A549 treated with Hydrocortisone at 1 μM for 4 hours (cell line): ENCODE measurements around the gene ZNF394. TPM values are rescaled to one million over a fixed set of nuclear protein-coding genes. Genes with fewer than 3 reads are reported as not detected.

Source experiments
- total RNA-seq: library from RNA; stranded (reverse); fragments of 200-300 nt; extraction: Qiagen RNA extraction; gene quantifications from 5 replicates; pipeline ENCODE4 v1.2.3, GENCODE V29; 2022

ZNF394 gene
- total RNA-seq: 15.7 to 18.2 TPM (median 17.3 TPM) in 5 replicates

DNA sequence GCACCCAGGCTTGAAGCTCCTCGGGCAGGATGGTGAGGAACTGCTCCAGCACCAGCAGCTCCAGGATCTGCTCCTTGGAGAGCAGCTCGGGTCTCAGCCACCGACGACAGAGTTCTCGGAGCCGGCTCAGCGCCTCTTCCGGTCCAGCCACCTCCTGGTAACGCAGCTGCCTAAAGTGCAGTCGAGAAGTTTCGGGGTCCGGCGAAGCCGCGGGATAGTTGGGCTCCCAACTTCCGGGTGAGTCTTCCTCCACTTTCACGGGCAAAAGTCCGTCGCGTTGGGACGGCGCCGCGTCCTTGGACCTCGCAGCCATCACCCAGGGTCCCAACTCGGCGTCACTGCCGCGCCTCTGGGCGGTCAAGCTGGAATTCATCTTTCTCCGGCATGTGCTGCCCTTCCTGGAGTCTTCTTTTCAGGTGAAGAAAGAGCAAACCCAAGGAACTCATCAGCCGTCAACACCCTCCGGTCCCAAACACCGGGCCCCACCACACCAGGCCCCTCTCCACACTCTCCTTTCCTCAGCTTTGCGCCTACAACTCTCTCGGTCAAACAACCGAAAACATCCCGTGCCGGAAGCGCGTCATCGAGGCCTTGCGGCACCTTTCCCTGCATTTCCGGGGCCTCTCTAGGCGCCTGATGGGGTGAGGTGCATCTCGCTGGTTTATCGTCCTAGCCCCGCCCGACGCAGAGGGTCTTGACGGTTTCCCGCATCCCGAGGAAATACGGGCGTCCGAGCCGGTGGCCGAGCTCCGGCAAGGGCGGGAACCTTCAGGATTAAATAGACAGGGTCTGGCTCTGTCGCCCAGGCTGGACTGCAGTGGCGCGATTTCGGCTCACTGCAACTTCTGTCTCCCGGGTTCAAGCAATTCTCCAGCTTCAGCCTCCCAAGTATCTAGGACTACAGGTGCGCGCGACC is at the start of gene ZNF394:
Gene ZNF394, minus strand, starts transcription at position 561 of the 916 bp plus-strand sequence. Its CDS starts 188 bp downstream, at position 373.

DNA sequence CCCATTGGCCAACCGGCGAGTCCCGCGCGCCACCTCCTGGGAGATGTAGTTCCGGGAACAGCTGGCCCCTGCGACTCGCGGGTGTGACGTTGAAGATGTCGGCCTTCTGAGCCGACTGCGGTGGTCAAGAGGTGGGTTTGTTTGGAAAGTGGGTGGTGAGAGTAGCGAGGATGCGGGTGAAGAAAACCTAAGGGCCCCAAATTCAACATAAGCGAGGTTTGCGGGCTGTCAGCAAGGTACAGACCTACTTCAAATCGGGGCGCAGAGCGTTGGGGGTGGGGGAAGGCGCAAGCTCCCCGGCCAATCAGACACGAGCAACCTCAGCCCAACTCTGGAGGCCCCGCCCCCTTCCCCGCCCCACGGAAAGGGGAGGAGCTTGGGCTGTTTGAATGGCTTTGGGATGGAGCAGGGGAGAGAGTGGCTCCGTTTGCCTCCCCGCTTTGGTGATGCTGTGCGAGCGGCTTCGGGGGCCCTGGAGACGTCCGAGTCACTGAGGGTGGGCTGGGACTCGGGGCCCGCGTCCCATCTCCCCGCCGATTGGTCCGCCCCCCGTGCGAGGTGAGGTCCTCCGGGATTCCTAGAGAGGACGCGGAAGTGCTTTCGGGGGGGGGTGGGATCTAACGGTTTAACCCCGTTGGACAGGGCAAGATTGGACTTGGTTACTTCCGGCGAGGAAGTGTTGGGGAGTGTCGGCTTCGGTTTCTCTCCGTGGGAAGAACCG is 4.7 kb upstream of the ZNF394 start, which contains the start of gene ZKSCAN5:
Gene ZKSCAN5, plus strand, starts transcription at position 60 of the 721 bp plus-strand sequence. CDS start 1,383 bp downstream, outside the sequence.

DNA sequence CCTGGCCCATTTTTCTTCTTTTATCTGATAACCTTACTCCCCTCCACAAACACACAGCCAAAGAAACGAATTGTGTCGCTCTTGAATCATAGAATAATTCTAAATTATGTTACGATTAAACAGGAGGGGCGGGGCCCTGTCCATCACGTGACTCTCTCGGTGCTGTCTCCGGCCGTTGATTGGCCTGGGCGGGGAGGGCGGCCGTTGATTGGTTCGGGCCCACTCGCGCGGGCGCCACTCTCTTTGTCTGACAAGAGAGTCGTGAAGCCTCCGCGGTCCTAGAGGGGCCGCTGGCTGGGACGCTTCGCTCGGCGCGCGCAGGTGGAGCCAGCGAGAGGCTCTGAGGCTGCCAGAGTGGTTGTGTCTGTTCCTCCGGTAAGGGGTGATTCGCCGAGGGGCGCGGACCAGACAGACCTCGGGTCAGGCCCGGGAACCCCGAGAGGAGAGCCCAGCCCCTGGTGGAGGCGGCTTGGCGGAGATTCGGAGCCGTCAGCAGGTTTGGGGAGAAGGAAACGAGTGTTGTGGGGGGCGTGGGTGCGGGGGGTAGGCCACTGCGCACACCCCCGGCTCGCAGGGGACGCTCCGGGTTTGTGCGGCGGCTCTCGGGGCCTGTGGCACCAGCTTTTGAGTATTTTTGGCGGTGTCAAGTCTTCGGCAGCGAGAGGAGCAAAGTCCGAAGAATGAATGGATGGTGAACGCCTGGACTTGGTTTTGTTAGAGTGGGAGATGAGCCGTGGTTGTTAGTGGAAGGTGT is 27.3 kb downstream of the ZNF394 start, which contains the start of gene ZNF789:
Gene ZNF789, plus strand, starts transcription at position 330 of the 754 bp plus-strand sequence. CDS start 3,567 bp downstream, outside the sequence.

Other genes with a start within 250 kb of the ZNF394 start
- 0.24 to 0.41 TPM (median 0.35 TPM) in 5 replicates for gene MYH16, start 227.4 kb downstream of the ZNF394 start, total RNA-seq
- 117 to 137 TPM (median 126 TPM) in 5 replicates for gene ARPC1A, start 174.4 kb downstream of the ZNF394 start, total RNA-seq
- gene ARPC1B, start 125.6 kb downstream of the ZNF394 start, total RNA-seq: 263 to 311 TPM (median 280 TPM) in 5 replicates
- gene PDAP1, start 91.7 kb downstream of the ZNF394 start, total RNA-seq: 171 to 212 TPM (median 180 TPM) in 5 replicates
- gene BUD31, start 91.3 kb downstream of the ZNF394 start, total RNA-seq: 117 to 155 TPM (median 139 TPM) in 5 replicates
- gene PTCD1, start 61.5 kb downstream of the ZNF394 start, total RNA-seq: 5.8 to 9.9 TPM (median 6.9 TPM) in 5 replicates
- 36.8 to 42.9 TPM (median 39.4 TPM) in 5 replicates for gene CPSF4, start 61.3 kb downstream of the ZNF394 start, total RNA-seq
- 888 to 1,049 TPM (median 936 TPM) in 5 replicates for gene ATP5MF, start 34.1 kb downstream of the ZNF394 start, total RNA-seq
- 6.1 to 9.6 TPM (median 7.3 TPM) in 5 replicates for gene ZNF789, start 27.4 kb downstream of the ZNF394 start, total RNA-seq
- 8.7 to 11.6 TPM (median 9.7 TPM) in 5 replicates for gene ZKSCAN5, start 4.4 kb upstream of the ZNF394 start, total RNA-seq
- 6.0 to 6.8 TPM (median 6.2 TPM) in 5 replicates for gene FAM200A, start 51.8 kb upstream of the ZNF394 start, total RNA-seq
- gene ZNF655, start 58.4 kb upstream of the ZNF394 start, total RNA-seq: 53.6 to 57.4 TPM (median 54.1 TPM) in 5 replicates
- 0.89 to 1.3 TPM (median 1.1 TPM) in 5 replicates for gene TMEM225B, start 98.0 kb upstream of the ZNF394 start, total RNA-seq
- 8.2 to 10.5 TPM (median 10.0 TPM) in 5 replicates for gene ZSCAN25, start 116.7 kb upstream of the ZNF394 start, total RNA-seq
- gene CYP3A5, start 179.7 kb upstream of the ZNF394 start, total RNA-seq: 1.5 to 2.2 TPM (median 1.8 TPM) in 5 replicates
- gene CYP3A7, start 234.9 kb upstream of the ZNF394 start, total RNA-seq: not detected in 5 replicates